ENCODE measurements around the gene CCK. TPM values are rescaled to one million over a fixed set of nuclear protein-coding genes. Genes with fewer than 3 reads are reported as not detected.

The CCK gene
- total RNA-seq, 1 donor from 2014 or later = 0.42 TPM

GRCh38 chr3:42222942-42223693, 42.9 kb downstream of the CCK start:
- Histone ChIP-seq H3K27me3 (ENCODE audit: control insufficient read depth, insufficient read depth, low read length) (no peaks in the 10 kb centered on the region), H3K36me3 (ENCODE audit: control insufficient read depth, insufficient read depth, low read length) (no peaks in the 10 kb centered on the region)
- no peak for TF ChIP-seq CTCF (IDR thresholded peaks at IDR 0.05; ENCODE audit: insufficient read depth, low read length, poor library complexity, severe bottlenecking)

DNA sequence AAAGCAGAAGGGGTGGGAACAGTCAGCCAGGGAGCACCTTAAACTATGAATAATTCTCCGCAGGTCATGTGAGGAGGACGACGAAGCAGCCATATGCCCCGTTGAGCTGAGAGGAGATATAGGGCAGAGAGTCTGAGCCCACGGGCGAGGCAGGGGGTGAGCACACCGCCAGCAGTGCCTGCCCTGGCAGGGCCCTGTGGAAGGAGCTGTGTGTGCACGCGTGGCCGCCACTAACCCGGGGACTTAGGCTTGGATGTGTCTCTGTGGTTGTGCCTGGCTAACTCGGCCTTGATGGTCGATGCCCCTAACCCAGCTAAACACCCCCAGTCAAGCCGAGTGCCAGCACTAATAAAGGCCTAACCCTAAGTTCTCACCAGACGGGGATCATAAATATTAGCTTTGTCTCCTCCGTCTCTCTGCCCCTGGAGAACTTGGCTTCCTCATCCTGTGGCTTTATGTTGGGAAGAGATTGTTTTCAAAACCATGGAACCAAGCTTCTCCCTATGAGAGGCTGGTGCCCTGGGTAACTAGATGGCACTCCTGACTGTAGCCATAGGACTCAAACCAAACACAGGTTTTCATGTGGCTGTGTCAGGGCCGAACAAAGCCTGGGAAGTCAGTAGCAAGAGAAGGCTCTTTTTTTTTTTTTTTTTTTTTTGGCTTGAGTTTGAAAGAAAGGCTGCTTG, 45.4 kb downstream of the CCK start:
- TF ChIP-seq CTCF (IDR thresholded peaks at IDR 0.05; ENCODE audit: insufficient read depth, low read length, poor library complexity, severe bottlenecking) = no peak
- no peaks in the 10 kb centered on the region for H3K27me3 ChIP-seq (ENCODE audit: control insufficient read depth, insufficient read depth, low read length)
- no peak for DNase-seq (ENCODE audit: low read depth)
- H3K36me3 ChIP-seq (ENCODE audit: control insufficient read depth, insufficient read depth, low read length) = no peaks in the 10 kb centered on the region
- H3K4me3 ChIP-seq (ENCODE audit: low read depth, low read length) = no peak overlapping the region

More at GRCh38 chr3:42222942-42223693, 42.9 kb downstream of the CCK start:
- H3K4me3 ChIP-seq (ENCODE audit: low read depth, low read length) = no peak overlapping the region
- DNase-seq (ENCODE audit: low read depth) = no peak

DNA sequence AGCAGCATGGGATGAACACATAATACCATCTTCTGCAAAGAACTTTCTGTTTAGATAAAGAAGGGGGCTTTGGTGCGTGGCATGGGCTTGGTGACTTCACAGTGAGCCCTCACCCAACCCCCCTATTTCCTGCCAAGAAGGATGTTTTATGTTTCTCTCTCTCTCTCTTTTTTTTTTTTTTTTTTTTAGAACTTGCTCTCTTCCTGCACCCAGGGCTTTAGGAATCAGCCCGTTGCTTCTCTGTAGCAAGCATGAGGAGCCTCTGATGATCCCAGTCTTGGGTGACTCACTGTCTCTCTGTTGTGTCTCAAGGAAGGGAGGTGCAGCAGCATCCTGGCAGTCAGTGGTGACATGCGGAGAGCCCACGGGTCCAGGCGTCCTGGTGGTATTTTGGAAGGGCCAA, 49.1 kb downstream of the CCK start:
- no peaks in the 10 kb centered on the region for H3K27me3 ChIP-seq (ENCODE audit: control insufficient read depth, insufficient read depth, low read length)
- DNase-seq (ENCODE audit: low read depth) = no peak
- H3K36me3 ChIP-seq (ENCODE audit: control insufficient read depth, insufficient read depth, low read length) = no peaks in the 10 kb centered on the region
- no peak for TF ChIP-seq CTCF (IDR thresholded peaks at IDR 0.05; ENCODE audit: insufficient read depth, low read length, poor library complexity, severe bottlenecking)
- no peak overlapping the region for H3K4me3 ChIP-seq (ENCODE audit: low read depth, low read length)

- DNase-seq (ENCODE audit: low read depth) = no peak
- Histone ChIP-seq H3K27me3 (ENCODE audit: control insufficient read depth, insufficient read depth, low read length) (no peaks in the 10 kb centered on the region), H3K36me3 (ENCODE audit: control insufficient read depth, insufficient read depth, low read length) (no peaks in the 10 kb centered on the region), H3K4me3 (ENCODE audit: low read depth, low read length) (no peak overlapping the region)
- no peak for TF ChIP-seq CTCF (IDR thresholded peaks at IDR 0.05; ENCODE audit: insufficient read depth, low read length, poor library complexity, severe bottlenecking)
Observed at GRCh38 chr3:42216302-42216701, 49.7 kb downstream of the CCK start.

- no peak overlapping the region for H3K4me3 ChIP-seq (ENCODE audit: low read depth, low read length)
- no peaks in the 10 kb centered on the region for H3K27me3 ChIP-seq (ENCODE audit: control insufficient read depth, insufficient read depth, low read length)
- no peak for DNase-seq (ENCODE audit: low read depth)
- no peak for TF ChIP-seq CTCF (IDR thresholded peaks at IDR 0.05; ENCODE audit: insufficient read depth, low read length, poor library complexity, severe bottlenecking)
- H3K36me3 ChIP-seq (ENCODE audit: control insufficient read depth, insufficient read depth, low read length) = no peaks in the 10 kb centered on the region
Observed at GRCh38 chr3:42214565-42215283, 51.3 kb downstream of the CCK start.
